Stimulated activated CD4-positive, alpha-beta T cell treated with anti-CD3 and anti-CD28 coated beads, TNF-alpha, amount 100 ng/mL, for 4 hours (primary cell): ENCODE measurements around the gene KIAA0753.
A peak's percentile ranks its signal among the peaks of the same experiment; 100 is the strongest.
"Not testable (repeated sequence)": the region's sequence is repeated elsewhere in the genome, so short reads cannot be mapped to it uniquely, and the experiment has no call there.

Experiments used
- DNase-seq, 3 experiments: peaks; one replicate each; pipeline ENCODE4 v3.0.0-alpha.2; 2020; ENCODE audit warnings: low read depth in 3 of 3

Gene KIAA0753

DNA sequence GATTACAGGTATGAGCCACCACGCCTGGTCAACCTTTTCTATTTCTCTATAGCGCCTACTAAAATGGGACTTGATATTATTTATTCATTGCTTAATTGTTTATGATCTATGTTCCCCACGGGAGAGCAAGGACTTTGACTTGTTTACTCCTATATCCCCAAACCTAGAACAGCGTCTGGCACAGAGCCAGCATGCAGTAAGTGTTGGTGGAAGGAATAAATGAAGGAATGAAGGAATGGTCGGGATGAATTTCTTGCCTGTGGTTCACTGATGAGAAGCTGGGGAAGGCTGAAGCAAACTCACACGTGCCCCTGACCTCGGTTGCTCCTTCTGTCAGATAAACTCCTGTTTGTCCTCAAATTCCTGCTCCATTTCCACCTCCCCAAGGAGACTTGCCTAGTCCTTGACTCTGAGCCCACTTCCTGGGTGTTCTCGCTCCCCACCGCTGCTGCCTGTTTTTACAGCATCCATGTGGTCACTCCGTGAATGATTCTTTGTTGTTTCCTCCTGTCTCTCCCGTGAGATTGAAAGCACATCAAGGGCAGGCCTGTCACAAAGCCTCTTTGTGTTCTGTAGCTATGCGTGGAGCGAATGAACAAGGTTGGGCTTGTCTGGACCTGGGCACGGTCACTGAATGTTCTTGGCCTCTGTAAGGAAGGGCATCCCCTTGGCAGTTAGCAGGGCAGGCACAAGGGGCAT is 28.4 kb upstream of the KIAA0753 start:
- no peak for DNase-seq

DNA sequence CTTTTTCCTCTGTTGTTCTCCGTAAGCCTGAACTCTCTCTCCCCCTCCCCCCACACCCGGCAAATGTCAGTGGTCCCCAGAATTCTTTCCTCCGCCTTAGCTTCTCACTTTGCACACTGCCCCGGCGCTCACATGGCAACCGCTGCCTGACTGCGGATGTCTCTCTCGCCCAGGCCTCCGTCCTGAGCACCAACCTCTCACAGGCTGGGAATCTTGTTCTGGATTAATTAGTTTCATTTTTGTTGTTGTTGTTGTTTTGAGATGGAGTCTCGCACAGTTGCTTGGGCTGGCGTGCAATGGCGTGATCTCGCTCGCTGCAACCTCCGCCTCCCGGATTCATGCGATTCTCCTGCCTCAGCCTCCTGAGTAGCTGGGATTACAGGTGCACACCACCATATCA is 27.7 kb upstream of the KIAA0753 start:
- DNase-seq = no peak

GRCh38 chr17:6667516-6667915 is 27.0 kb upstream of the KIAA0753 start:
- no peak for DNase-seq

- no peak for DNase-seq
These were observed 26.0 kb upstream of the KIAA0753 start for GRCh38 chr17:6666557-6666956.

DNA sequence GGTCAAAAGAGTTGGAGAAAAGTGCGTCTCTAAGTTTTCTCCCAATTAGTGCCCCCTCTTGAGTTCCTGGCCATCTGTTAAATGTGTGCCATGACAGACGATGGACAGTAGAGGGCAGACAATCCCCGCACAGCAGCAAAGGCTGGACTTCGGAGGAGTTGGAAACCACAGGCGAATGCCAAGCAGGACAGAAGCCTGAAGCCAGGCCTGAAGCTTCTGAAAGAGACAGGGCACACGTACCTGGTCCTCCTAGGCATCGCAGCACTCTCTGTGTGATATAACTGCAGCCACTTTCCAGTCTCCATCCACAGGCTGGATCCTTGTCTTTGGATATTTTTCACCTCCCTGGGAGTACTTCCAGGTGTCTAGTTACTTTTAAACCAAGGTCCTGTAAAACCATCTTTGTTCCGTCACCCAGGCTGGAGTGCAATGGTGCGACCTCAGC is 25.6 kb upstream of the KIAA0753 start:
- DNase-seq = no peak

GRCh38 chr17:6663200-6663599 is 22.7 kb upstream of the KIAA0753 start:
- not testable (repeated sequence) for DNase-seq

DNA sequence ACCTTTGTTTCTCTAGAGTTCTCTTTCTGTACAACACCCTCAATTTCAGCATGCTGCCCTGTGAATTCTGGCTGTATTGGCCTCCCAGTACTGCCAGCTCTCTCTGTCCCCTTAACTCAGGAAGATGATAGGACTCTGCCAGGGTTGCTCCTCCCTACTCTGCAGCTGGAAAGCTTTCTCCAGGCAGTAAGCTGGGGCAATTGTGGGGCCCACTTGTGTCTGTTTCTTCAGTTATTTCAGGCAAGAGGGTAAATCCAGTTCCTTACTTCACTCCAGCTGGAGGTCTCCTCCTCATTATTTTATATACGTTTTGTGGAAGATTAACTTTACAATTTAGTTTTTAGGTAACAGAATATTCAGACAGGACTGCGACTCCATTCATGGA is 20.9 kb upstream of the KIAA0753 start:
- no peak for DNase-seq

DNA sequence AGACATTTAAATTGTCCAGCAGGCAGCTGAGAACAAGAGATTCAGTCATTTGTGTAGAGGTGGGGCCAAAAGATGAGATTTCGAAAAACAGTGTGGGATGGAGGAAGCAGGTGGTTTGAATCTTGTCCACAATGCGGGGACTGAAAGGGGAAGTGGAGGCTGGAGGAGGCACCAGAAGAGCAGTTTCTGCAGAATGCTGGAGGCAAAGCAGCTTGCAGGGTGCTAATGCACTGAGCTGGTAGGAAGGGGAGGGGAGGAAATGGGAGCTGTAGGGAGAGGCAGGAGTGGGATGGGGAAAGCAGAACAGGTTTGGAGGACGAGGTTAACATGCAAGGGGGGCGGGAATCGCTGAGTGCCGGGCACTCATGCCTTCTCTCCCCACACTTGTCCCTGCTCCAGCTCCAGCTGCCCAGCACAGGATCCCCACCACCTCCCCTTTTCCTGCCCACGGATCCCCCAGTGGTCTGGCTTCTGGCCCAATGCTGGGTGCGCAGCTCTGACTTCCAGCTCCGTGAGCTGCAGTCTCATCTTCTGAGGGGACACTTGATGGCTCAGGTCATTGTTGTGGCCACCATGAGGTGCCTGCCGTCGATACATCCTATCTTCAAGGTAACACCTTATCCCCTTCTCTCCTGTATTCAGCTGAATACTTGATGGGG is 20.4 kb upstream of the KIAA0753 start:
- DNase-seq = no peak

DNA sequence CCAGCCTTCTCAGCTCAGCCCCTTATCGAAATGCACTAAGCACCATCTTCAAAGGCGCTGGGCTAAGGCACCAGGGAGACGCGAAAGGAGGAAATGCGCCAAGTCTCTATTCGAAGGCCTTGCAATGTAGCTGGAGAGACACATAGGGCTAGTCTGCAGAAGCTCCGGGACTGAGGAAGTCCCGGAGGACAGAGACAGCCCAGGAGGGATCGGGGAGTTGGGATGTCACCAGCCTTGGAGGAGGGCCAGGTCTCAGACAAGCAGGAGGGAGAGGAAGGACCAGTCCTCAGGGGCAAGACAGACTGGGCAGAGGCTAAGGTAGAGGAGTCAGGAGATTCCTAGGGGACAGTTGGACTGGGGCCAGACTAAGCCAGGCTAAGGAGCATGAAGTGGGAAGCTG is 19.6 kb upstream of the KIAA0753 start:
- no peak for DNase-seq

DNA sequence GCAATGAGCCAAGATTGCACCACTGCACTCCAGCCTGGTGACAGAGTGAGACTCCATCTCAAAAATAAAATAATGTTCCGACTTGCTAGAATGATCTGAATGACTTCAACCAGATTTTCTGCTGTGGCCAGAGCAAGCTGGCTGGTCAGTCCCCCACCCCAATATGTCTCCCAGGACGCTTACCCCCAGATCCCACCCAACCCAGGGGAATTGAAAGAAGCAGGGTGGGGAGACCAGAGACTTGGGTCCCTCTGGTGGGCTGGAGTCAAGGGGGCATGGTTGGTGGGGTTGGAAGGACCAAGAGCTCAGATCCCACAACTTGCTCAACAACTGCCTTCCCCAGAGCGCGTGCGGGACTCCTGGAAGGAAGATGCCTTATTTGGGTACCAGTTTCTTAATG is 17.9 kb upstream of the KIAA0753 start:
- DNase-seq = not testable (repeated sequence)

GRCh38 chr17:6657633-6658287 is 17.2 kb upstream of the KIAA0753 start:
- no peak for DNase-seq

GRCh38 chr17:6656797-6657632 is 16.5 kb upstream of the KIAA0753 start:
- not testable (repeated sequence) for DNase-seq

GRCh38 chr17:6655732-6656361 is 15.3 kb upstream of the KIAA0753 start:
- DNase-seq = not testable (repeated sequence)

DNA sequence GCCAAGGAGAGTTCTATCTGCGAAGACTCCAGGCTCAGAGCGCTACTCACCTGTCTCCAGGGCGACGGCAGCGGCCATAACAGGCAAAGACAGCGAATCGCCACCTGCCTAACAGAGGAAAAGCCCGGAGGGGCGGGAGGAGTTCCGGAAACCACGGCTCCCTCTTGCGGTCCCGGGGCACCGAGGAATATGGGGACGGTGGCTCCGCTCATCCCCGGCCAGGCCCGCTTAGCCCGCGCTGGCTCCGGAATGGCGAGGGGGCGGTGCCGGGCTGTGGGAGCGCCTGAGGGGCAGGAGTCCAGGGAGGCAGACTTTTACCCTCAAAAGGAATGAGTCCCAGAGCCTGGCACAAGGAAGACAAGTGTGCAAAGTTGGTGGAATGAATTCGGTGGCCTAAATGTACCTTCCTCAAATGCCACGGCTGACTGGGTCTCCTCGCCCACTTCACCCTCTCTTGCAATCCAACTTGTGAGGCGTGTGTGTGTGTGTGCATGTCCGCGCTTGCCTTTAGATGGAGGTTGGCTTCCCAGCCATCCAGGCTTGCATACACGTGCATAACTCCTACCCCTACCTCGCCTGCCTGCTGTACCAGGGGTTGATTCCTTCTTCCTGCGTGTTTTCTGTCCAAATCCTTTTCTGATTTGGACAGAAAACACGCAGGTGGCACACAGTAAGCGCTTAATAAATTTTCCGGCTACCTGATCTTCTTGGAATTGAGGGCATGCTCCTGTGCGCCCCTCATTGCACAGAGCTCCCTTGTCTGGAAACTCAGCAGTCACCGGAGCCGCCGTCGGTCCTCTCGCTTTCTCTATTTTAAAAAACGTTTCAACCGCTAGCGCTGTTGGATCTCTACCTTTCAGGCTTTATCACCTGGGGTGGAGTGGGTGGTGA is 14.6 kb upstream of the KIAA0753 start:
- no peak for DNase-seq

GRCh38 chr17:6651919-6652452 is 11.5 kb upstream of the KIAA0753 start:
- no peak for DNase-seq

- peak; percentile 87 to 90 (median 89) for DNase-seq
These were observed 10.9 kb upstream of the KIAA0753 start, which contains the start of the genes C17orf100 and MED31 for GRCh38 chr17:6651354-6651918. Gene C17orf100, plus strand, starts transcription at chr17:6651762. Its CDS starts 152 bp downstream, at chr17:6651914. Gene MED31, minus strand, starts transcription at chr17:6651605. Its CDS starts 77 bp downstream, at chr17:6651528.

DNA sequence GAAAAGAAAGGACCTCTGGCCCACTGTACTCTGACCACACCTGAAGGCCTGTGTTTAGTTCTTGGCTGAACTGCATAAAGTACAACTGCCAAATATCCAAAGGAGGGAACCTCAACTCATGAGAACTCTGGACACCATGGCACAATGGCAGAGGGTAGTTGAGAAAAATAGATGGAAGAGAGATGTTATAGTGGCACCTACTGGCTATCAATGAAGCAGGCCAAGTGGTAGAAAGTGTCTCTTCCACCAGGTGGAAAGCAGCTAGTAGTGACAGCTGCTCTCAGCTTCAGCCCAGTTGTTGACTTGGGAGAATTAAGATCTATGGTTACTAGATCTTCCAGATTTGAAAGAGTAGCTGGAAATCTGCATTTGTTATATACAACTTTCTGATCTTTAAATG is 7.7 kb upstream of the KIAA0753 start:
- no peak for DNase-seq

DNA sequence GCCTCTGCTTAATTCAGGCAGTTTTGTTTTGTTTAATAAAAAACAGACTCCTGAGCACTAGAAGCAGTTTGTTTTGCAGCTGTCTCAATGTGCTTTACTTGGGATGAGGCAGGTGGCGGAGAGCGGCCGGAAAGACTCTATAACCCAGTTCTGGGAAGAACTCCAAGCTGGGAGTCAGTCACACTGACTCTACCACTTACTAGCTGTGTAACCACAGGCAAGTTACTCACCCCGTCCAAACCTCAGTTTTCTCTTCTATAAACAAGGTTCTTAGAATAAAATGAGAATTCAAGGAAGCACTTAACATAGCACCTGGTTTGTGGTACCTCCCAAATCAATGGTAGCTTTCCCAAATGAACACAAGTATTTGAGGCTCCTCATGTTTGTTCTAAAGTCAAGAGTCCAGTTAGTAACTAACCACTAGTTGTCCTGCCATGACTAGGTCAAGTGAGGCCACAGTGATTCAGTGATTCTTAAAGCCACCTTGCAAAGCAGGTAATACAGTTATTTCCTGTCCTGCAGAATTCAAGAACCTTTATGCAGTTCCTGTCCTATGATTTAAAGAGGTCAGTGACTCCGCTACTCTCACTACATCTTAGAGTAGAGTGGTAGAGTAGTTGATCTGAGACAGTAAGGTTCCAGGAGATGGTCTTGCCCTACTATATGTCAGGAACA is 3.1 kb upstream of the KIAA0753 start:
- no peak for DNase-seq

DNA sequence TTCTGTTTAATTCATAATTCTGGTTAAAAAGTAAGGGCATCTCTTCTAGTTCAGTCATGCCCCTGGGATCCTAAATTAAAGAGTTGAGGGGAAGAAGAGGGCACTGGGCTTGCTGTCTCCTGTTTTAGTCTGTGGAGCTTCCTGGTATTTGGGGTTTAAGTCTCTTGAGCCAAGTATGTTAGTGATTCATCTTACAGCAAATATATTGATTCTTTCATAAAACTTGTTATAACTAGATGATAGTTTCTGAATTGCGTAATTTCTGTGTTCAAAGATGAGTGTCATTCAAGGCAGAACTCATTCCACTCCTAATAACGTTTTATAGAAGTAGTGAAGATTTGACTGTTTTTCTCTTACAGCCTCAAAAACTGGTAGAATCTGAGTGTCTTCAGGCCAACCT is 2.1 kb upstream of the KIAA0753 start:
- no peak for DNase-seq
